ENCODE measurements around the gene SERPINA9. TPM values are rescaled to one million over a fixed set of nuclear protein-coding genes. Genes with fewer than 3 reads are reported as not detected.

Gene SERPINA9
- not detected in 2 replicates for total RNA-seq (ENCODE audit: low replicate concordance)

DNA sequence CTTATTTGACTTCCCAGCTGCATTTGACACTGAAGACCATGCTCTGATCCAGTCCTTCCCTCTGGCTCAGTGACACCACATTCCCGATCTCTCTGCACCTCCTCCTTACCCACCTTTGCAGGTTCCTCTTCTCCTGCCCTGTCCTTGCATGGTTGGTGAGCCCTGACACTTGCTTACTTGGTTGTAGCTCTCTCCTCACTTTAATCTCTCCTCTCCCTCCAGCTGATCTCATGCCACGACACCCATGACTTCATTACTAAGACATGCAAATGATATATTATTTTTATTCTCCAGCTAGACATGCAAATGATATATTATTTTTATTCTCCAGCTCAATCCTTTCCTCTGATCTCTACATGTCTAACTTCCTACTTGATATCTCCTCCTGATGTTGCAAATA, at the start of gene SERPINA9:
SERPINA9 (minus strand) TSS at position 175 of the 400 bp plus-strand sequence. CDS start 6,357 bp downstream, outside the sequence.
- no peak for DNase-seq (ENCODE audit: low read depth)
- no peak within 1 kb of the TSS for H3K4me3 ChIP-seq (ENCODE audit: low read depth, low read length)
- no peak for TF ChIP-seq CTCF (IDR thresholded peaks at IDR 0.05; ENCODE audit: insufficient read depth, low read length)

DNA sequence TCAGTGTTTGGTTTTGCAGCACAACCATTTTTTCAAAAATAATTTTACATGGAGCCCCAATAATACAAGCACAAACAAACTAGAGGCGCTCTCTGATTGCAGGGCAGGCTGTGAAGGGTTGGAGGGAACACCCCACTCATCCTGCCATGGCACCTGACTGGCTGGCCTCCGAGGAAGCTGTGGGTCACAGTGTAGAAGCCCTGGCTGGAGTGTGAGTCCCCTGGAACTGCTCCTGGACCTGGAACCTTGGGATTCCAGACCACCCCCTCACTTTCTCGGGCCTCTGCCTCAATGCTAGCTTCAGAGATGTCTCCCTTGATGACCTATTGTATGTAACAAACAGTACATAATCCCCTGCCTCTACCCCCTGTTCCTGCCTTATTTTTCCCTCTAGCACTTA, 48.1 kb upstream of the SERPINA9 start:
- no peak for DNase-seq (ENCODE audit: low read depth)
- H3K4me3 ChIP-seq (ENCODE audit: low read depth, low read length), result no peak overlapping the region
- TF ChIP-seq CTCF (IDR thresholded peaks at IDR 0.05; ENCODE audit: insufficient read depth, low read length), result no peak

GRCh38 chr14:94523265-94523664, 47.3 kb upstream of the SERPINA9 start:
- TF ChIP-seq CTCF (IDR thresholded peaks at IDR 0.05; ENCODE audit: insufficient read depth, low read length), result no peak
- H3K4me3 ChIP-seq (ENCODE audit: low read depth, low read length), result no peak overlapping the region
- DNase-seq (ENCODE audit: low read depth), result no peak

GRCh38 chr14:94522115-94522724, 46.2 kb upstream of the SERPINA9 start:
- no peak for DNase-seq (ENCODE audit: low read depth)
- no peak overlapping the region for H3K4me3 ChIP-seq (ENCODE audit: low read depth, low read length)
- TF ChIP-seq CTCF (IDR thresholded peaks at IDR 0.05; ENCODE audit: insufficient read depth, low read length), result no peak

GRCh38 chr14:94521375-94522114, 45.5 kb upstream of the SERPINA9 start:
- no peak for DNase-seq (ENCODE audit: low read depth)

DNA sequence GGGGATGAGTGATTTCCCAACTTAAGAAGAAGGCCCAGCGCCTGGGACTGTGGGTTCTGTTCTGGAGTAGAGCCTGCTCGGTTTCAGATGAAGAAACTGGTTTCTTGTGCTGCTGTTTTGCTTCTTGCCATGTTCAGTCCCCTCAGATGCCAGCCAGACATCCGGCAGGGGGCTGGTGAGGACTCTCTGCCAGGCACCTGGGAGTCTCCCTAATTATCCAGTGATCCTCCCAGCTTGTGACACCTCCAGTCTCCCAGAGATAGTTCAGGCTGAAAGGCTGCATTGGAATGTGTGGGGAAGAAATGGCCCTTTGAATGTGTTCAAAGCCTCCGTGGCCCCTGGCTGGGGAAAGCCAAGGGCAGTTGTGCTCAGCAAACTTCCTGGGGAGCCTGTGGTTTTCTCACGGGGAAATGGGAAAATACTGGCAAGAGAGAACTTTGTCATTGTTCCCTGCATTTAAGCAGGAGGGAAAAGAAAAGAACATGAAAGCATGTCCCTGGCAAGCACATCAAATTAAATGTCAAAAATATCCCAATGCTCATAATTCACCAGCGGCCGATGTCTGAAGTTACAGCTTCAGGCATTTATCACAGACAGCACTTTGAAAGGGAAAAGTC, 41.8 kb upstream of the SERPINA9 start:
- no peak for DNase-seq (ENCODE audit: low read depth)
- no peak for TF ChIP-seq CTCF (IDR thresholded peaks at IDR 0.05; ENCODE audit: insufficient read depth, low read length)
- H3K4me3 ChIP-seq (ENCODE audit: low read depth, low read length), result no peak overlapping the region

More at GRCh38 chr14:94521375-94522114, 45.5 kb upstream of the SERPINA9 start:
- H3K4me3 ChIP-seq (ENCODE audit: low read depth, low read length), result no peak overlapping the region
- TF ChIP-seq CTCF (IDR thresholded peaks at IDR 0.05; ENCODE audit: insufficient read depth, low read length), result no peak

All from fibroblast of the aortic adventitia (primary cell).